Inflammatory macrophage (primary cell): ENCODE data around the gene C2orf74.
A peak's percentile ranks its signal among the peaks of the same experiment; 100 is the strongest.
"Not testable (repeated sequence)": the region's sequence is repeated elsewhere in the genome, so short reads cannot be mapped to it uniquely, and the experiment has no call there.

Experiments
- DNase-seq, 2 donors: peaks; one replicate each; pipeline ENCODE4 v3.0.0-alpha.2; 2020 to 2022
- total RNA-seq, 18 experiments: gene quantifications; one replicate each; lab custom pipeline; 2026; ENCODE audit warnings: mixed read lengths in 6 of 18, inconsistent platforms in 2 of 18; lab: John Stamatoyannopoulos, UW

Gene C2orf74
- total RNA-seq = 0.17 to 1.5 (median 0.55) reads per million in 18 experiments

- no peak for DNase-seq
Measured at GRCh38 chr2:61161888-61162287, at the start of gene C2orf74. Gene C2orf74 (plus strand): TSS chr2:61162188. CDS start chr2:61162515, 327 bp downstream.

GRCh38 chr2:61114147-61114546, 47.8 kb upstream of the C2orf74 start:
- DNase-seq = no peak

- no peak for DNase-seq
Measured at GRCh38 chr2:61116302-61116701, 45.7 kb upstream of the C2orf74 start.

DNA sequence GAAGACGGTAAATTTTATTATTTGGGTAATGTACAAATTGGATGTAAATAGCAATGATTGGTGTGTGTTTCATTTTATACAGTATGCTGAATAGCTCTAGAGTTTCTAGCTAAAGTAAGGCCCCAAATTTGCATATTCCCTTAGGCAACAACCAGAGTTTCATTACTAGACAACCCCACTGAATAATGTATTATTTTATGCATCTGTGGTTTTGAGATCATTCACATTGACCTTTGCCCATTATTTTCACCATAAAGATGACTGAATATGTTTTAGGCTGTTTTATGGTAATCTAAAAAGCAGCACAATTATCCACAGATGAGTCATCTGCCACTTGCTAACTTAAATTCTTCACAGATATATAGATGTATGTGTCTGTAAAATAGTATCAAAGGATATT, 44.5 kb upstream of the C2orf74 start:
- no peak for DNase-seq

DNA sequence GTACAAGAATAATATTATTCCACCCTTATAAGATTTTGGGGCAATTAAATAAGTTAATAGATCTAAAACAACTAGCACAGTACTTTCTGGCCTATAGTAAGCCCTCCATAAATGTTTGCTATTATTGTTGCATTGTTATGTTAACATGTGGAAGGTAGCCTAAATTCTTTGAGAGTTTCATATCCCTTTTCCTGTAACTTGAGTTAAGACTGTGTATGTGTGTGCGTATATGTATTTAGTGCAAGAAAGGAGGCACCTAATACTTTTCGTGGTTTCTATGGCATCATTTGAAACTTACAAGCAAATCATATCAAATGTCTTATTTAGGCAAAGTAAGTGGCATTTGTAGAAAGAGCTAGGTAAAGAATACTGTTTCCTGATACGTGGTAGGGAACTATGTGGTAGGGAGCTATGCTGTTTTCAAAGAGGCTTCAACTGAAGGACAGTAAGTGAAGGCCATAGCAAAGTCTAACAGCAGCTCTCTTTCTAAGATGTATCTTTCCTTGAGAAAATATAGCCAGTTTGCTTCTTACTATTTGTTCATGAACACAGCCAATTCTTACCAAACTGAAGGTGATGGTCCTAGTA, 36.8 kb upstream of the C2orf74 start:
- DNase-seq = no peak

- no peak for DNase-seq
Measured at GRCh38 chr2:61125798-61126197, 36.2 kb upstream of the C2orf74 start.

- not testable (repeated sequence) for DNase-seq
Measured at GRCh38 chr2:61128122-61128521, 33.9 kb upstream of the C2orf74 start.

DNA sequence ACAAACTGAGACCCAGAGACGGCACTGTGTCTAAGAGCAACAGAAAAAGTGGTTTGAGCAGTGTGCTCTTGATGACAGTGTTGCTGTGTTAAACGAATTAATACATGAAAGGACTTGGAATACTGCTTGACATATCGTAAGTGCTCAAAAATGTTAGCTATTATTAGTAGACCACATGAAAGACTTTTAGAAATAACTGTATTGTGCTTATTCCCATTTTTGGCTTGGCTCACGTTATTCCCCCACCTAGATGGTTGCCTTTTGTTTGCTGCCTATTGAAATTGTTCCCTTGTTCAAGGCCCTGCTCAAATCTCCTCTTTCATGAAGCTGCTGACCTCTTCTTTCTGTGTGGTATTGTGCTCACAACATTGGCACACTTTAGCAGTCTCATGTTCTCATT, 27.8 kb upstream of the C2orf74 start:
- no peak for DNase-seq

DNA sequence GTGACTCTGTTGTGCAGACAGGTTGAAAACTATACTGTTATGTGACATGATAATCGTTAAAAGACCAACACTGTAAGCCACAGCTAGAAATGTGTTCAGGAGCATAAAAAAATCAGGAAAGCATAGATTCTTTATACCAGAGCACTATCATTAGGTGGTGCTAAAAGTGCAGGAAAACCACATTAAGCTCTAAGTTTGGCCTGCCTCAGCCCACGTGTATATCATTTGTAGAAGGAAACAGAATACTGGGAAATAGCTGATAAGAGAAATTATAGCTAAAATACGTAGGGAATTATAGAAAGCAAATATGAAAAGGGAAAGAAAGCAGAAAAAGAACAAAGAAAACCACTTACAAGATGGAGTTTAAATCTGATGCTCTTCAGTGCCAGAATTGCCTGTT, 26.5 kb upstream of the C2orf74 start:
- peak; percentile 51 to 65 for DNase-seq

DNA sequence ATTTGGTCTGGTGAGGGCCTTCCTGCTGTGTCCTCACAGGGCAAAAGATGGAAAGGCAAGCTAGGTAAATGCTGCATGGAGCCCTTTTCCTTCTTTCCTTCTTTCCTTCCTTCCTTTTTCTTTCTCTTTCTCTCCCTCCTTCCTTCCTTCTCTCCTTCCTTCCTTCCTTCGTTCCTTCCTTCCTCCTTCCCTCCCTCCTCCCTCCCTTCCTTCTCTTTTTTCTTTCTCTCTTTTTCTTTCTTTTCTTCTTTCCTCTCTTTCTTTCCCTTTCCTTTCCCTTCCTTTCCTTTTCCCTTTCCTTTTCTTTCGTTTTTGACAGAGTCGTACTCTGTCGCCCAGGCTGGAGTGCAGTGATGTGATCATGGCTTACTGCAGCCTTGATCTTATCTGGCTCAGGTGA, 23.1 kb upstream of the C2orf74 start:
- DNase-seq = no peak

DNA sequence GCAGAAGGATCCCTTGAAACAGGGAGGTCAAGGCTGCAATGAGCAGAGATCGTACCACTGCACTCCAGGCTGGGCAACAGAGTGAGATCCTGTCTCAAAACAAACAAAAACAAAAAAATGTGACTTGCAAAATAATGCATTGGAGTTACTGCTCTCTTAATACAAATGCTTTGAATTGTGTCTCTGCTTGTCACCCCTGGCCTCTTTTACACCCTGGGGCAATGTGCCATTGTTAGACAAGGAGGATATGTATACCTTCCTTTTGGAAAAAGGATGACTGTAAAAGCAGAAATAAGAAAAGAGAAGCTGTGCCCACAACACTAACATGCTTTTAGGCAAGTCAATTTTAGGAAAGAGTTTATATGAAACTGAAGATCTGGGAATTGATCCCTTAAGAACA, 20.8 kb upstream of the C2orf74 start:
- DNase-seq = no peak

DNA sequence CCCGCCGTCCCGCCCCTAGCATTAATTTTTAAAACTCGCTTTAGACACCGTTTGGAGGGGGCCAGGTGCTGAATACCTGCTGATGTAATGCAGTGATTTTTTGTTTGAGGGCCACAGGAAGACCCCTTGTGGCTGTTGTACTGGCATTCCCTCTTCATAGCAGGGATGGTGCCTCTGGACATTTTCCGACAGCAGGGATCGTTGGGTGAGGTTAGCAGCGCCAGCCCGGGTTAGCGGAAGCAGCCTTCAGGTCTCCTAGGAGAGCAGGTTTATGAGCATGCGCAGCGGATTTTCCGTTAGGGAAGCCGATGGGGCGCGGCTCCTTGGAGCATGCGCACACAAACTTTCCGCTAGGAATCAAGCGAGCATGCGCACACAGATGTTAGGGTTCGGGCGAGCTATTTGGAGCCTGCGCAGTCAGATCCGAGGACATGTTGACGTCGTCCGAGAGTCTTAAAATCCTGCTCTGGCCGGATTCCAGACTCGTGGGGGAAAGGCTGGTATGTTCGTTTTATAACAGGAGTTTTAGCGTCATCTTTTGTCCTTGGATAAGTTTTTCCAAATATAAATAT, 17.2 kb upstream of the C2orf74 start:
- peak; percentile 99 for DNase-seq

GRCh38 chr2:61145990-61146389, 16.0 kb upstream of the C2orf74 start:
- DNase-seq = no peak

DNA sequence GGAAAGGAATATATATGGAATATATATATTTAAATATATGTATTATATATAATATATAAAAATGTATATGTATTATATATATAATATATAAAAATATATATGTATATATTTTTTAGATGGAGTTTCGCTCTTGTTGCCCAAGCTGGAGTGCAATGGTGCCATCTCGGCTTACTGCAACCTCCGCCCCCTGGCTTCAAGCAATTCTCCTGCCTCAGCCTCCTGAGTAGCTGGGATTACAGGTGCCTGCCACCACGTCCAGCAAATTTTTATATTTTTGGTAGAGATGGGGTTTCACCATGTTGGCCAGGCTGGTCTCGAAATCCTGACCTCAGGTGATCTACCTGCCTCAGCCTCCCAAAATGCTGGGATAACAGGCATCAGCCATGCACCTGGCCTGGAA, 13.9 kb upstream of the C2orf74 start:
- DNase-seq = not testable (repeated sequence)

DNA sequence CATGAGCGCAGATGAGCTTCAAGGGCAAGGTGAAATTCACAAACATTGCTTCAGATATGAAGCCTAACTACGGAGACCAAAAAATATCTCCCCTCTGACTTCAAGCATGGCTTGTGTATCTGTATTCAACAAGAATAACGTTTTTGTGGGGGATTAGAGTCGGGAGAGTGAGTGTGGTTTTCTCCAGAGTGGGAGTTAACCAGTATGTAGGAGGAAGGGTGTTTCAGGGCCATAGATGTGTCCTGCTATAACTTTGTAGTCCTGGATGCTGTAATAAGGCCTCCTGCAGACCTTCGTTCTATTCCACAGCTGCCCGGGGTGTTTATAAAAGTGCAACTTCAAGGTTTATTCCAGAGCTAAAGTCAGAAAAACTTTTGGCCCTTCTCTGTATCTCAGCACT, 12.9 kb upstream of the C2orf74 start:
- DNase-seq = no peak

DNA sequence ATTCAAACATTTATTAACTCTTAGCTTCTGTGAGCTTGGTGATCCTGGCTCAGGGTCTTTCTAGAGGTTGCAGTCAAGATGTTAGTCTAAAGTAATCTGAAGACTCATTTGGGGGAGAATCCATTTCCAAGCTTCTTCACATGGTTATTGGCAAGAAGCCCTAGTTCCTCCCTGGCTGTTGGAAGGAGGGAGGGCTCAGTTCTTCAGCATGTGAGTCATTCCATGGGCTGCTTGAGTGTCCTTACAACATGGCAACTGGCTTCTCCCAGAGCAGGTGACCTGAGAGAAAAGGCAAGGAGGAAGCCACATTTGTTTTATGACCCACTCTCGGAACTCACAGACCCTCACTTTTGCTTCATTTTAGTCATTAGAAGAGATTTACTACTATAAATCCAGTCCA, 10.6 kb upstream of the C2orf74 start:
- peak; percentile 40 to 52 for DNase-seq

DNA sequence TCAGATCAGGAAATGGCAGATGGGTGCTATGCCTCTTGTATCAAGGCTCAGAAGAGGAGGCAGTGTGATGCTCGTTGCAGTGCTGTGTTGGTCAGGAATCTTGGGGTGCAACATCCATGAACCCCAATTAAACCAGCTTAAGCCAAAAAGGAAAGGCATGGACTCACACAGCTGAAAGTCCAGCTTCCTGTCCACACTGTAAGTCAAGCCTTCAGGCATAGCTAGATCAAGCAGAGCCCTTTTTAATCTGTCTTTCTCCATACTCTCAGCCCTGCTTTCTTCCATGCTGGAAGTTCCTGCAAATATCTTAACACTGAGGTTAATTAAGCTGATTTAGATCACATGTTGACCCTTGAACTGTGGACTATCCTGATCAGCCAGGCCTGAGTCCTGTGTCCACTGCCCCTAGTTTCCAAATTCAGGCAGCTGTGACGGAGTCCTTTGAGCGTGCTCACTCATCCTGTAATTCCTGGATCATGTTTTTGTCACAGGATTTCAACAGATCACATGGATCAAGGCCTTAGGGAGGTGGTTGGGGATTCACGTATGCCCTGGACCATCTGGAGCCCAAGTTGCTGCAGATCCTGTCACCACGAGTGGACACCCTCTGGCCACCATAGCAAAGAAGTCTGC, 4.5 kb upstream of the C2orf74 start:
- DNase-seq = no peak

DNA sequence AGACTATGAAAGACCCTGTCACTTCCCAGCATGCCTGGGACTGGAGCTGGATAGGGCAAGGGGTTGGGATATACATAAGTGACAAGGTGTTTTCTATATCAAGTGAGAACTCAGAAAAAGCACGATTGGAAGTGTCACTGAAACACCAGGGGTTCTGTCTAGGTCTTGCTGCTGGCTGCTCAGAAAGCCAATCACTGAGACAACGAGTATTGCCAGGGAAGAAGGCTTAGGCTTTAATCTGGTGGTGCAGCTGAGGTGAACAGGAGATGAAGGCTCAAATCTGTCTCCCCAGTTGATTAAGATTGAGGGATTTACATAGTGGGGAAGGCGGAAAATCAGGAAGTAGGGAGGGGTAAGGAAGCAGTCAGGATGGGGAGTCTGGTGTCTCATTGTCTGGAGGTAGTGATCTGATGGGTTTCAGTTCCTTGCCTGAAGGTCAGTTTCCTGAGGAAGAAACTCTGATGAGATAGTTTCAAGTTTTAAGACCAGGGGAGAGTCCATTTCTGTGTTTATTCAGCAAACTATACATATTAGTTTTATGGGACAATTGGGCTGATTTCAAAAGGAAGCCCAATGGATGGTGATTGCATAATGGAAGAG, 3.5 kb upstream of the C2orf74 start:
- DNase-seq = peak; percentile 73 to 85

DNA sequence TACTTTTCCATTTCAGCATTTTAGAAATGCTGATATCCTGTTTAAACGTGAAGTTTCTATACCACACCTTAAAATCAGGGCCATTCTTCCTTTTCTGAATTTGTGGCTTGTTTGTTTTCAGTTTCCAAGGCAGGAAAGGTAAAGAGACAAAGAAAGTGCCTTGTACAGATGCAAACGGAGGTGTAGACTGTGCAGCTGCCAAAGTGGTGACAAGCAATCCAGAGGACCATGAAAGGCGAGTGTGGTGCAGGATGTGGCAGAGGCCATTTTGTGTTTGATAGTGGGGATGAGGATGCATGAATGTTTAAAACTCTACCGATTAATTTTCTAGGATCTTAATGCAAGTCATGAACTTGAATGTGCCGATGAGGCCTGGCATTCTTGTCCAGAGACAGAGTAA, 733 bp downstream of the C2orf74 start:
- no peak for DNase-seq

DNA sequence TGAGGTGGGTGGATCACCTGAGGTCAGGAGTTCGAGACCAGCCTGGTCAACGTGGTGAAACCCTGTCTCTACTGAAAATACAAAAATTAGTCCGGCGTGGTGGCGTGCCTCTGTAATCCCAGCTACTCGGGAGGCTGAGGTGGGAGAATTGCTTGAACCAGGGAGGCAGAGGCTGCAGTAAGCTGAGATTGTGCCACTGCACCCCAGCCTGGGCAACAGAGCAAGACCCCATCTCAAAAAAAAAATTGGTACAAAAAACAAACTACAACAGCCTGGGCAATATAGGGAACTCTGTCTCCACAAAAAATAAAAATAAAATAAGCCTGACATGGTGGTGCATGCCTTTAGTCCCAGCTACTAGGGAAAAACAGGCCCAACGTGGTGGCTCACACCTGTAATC, 3.1 kb downstream of the C2orf74 start:
- DNase-seq = not testable (repeated sequence)

GRCh38 chr2:61165946-61166345, 4.0 kb downstream of the C2orf74 start:
- DNase-seq = peak in 1 of 2 donors; percentile 43

DNA sequence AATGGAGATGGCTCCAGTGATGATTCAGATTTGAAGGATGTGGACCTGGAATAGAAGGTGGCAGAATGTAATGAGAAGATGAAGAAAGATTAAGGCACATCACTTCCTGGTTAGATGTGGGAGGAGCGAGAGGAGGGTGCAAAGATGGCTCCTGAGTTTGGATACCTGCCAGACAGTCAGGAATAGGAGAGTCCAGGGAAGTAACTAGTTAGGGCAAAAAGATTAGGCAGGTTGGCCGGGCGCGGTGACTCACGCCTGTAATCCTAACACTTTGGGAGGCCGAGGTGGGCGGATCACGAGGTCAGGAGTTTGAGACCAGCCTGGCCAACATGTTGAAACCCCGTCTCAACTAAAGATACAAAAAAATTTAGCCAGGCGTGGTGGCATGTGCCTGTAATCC, 5.6 kb downstream of the C2orf74 start:
- DNase-seq = no peak

DNA sequence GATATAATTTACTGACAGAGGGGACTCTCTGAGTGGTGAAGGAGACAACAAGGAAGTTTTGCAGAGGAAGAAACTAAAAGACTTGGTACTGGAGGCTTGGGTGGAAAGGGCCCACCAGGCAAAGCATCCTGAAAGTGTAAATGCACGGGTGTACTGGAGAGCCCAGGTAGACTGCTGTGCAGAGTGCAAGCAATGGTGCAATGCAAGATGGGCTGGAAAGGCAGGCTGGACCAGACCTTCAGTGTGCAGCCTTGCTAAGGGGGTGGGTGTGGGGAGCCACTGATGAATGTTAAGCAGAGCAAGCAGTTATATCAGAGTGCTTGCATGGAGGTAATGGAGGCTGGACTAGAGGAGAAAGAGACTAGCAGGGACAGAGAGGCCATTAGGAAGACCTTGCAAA, 10.7 kb downstream of the C2orf74 start:
- no peak for DNase-seq

DNA sequence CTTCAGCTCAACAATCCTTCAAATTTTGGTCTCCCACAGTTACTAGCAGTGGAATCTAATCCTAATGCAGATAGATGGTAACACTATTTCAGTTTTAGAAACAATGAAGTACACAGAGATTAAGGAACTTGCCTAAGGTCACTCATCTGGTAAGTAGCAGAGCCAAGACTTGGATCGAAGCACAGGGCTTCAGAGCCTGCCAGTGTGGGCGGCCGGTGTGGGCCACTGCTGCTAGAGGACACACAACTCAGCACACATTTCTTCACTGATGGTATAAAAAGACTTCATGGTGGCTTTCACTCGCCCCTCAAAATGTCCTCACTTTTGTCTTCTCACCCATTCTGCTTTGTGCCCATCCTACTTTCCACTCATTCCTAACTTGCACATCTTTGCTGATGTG, 11.1 kb downstream of the C2orf74 start:
- DNase-seq = peak; percentile 63 to 80
